CD4-positive, alpha-beta T cell (primary cell): ENCODE results near the gene RGS1. TPM values are rescaled to one million over a fixed set of nuclear protein-coding genes. Genes with fewer than 3 reads are reported as not detected.

ENCODE experiments used
- ATAC-seq: fragments of 200-7000 bp; cut with Tn5 transposase; one replicate; pipeline ENCODE4 v1.10.0; 2022; ENCODE audit warnings: mild to moderate bottlenecking; ENCODE audit not compliant: poor library complexity
- CTCF ChIA-PET: fragments of 350-600 bp; sonication (Branson Sonifier 250); formaldehyde crosslinking; loops from one replicate; lab custom pipeline; 2021; ENCODE audit warnings: antibody characterized with exemption, inconsistent platforms; lab: Charles Lee
- POLR2A ChIA-PET: fragments of 350-600 bp; sonication (Branson Sonifier 250); formaldehyde crosslinking; loops from one replicate; lab custom pipeline; 2021; ENCODE audit warnings: antibody characterized with exemption, inconsistent platforms; lab: Charles Lee
- DNase-seq, 14 experiments: peaks; one replicate each; pipeline ENCODE4 v3.0.0-alpha.2; 2013 to 2020; ENCODE audit warnings: mixed read lengths in 2 of 14
- H3K27ac ChIP-seq, 2 donors: one replicate each; pipeline versions ENCODE4 v1.5.1 to v1.7.0; 2013; ENCODE audit warnings: low read length in 2 of 2, low read depth in 1 of 2, mild to moderate bottlenecking in 1 of 2
- H3K27me3 ChIP-seq, 2 experiments: 1 replicate in 1 of 2; 2 replicates in 1 of 2; pipeline versions ENCODE4 v1.6.1 to v1.7.0; 2013; ENCODE audit warnings: low read length in 2 of 2, control low read depth in 1 of 2, mild to moderate bottlenecking in 1 of 2, moderate library complexity in 1 of 2; ENCODE audit not compliant: insufficient read depth in 2 of 2, control insufficient read depth in 1 of 2
- H3K36me3 ChIP-seq: one replicate; pipeline ENCODE4 v1.6.1; 2013; ENCODE audit warnings: low read length, control low read depth; ENCODE audit not compliant: insufficient read depth
- H3K4me1 ChIP-seq: one replicate; pipeline ENCODE4 v1.6.1; 2013; ENCODE audit warnings: low read length, control low read depth; ENCODE audit not compliant: insufficient read depth
- H3K4me3 ChIP-seq: one replicate; pipeline ENCODE4 v1.5.1; 2013; ENCODE audit warnings: mild to moderate bottlenecking, low read length, moderate library complexity
- H3K9me3 ChIP-seq, 2 experiments: 1 replicate in 1 of 2; 2 replicates in 1 of 2; pipeline versions ENCODE4 v1.6.1 to v1.7.0; 2013; ENCODE audit warnings: low read length in 2 of 2, mild to moderate bottlenecking in 2 of 2, control low read depth in 1 of 2, moderate library complexity in 1 of 2; ENCODE audit not compliant: control insufficient read depth in 1 of 2, insufficient read depth in 1 of 2
- H3K27ac Mint-ChIP-seq: one replicate; pipeline ENCODE4 v1.8.0; 2020; ENCODE audit warnings: mixed read lengths
- H3K27me3 Mint-ChIP-seq: one replicate; pipeline ENCODE4 v1.8.0; 2021; ENCODE audit warnings: mixed read lengths
- H3K36me3 Mint-ChIP-seq: one replicate; pipeline ENCODE4 v1.8.0; 2021; ENCODE audit warnings: low read depth, mixed read lengths
- H3K4me1 Mint-ChIP-seq: one replicate; pipeline ENCODE4 v1.8.0; 2021; ENCODE audit warnings: low read depth, mixed read lengths
- H3K4me3 Mint-ChIP-seq: one replicate; pipeline ENCODE4 v1.8.0; 2020; ENCODE audit warnings: mild to moderate bottlenecking, mixed read lengths
- H3K9me3 Mint-ChIP-seq: one replicate; pipeline ENCODE4 v1.8.0; 2020; ENCODE audit warnings: mixed read lengths
- CTCF ChIP-seq: fragments of 200-600 bp; IDR thresholded peaks from one replicate; pipeline ENCODE4 v1.8.0; 2022; ENCODE audit warnings: antibody characterized with exemption, mild to moderate bottlenecking
- intact Hi-C, 2 experiments: fragments of 100-400 bp; cut with DNase I in 1 of 2; cut with micrococcal nuclease in 1 of 2; formaldehyde crosslinking; loops; one replicate each; pipeline versions ENCODE4 v1.15.1 to v1.9.0; 2023 to 2025; cut with DNase I, micrococcal nuclease
- total RNA-seq, 174 experiments: library from RNA in 2 of 174; stranded (reverse) in 2 of 174; gene quantifications; one replicate each; pipeline ENCODE4 v1.2.3 and lab custom pipeline; 2021 to 2026

The RGS1 gene
- total RNA-seq, 2 experiments from 2014 or later = 428 to 429 TPM

- CTCF ChIA-PET = interaction anchor here (1.5 kb wide), 1 partner anchor 12 kb away, joined by 4 read pairs; no protein-coding TSS in a partner anchor
- TF ChIP-seq CTCF = no peak
- no peak for DNase-seq
Observed at GRCh38 chr1:192627901-192628300, 52.3 kb downstream of the RGS1 start.

GRCh38 chr1:192628396-192629057 lies 53.0 kb downstream of the RGS1 start:
- Mint-ChIP-seq H3K4me3 (no peak overlapping the region), H3K9me3 (no peaks in the 10 kb centered on the region), H3K36me3 (no peaks in the 10 kb centered on the region), H3K27me3 (no peaks in the 10 kb centered on the region), H3K27ac (no peak overlapping the region), H3K4me1 (no peaks in the 10 kb centered on the region)
- no peaks in the 10 kb centered on the region for H3K27me3 ChIP-seq
- H3K36me3 ChIP-seq = no peaks in the 10 kb centered on the region
- no peak overlapping the region for H3K27ac ChIP-seq
- no peak for ATAC-seq
- intact Hi-C loops = no loop called here
- DNase-seq = no peak
- no peak overlapping the region for H3K4me3 ChIP-seq
- ChIA-PET CTCF (interaction anchor here (1.5 kb wide), 1 partner anchor 13 kb away, joined by 4 read pairs; no protein-coding TSS in a partner anchor), POLR2A (no interaction called here)
- no peak for TF ChIP-seq CTCF
- H3K4me1 ChIP-seq = no peaks in the 10 kb centered on the region
- H3K9me3 ChIP-seq = no peaks in the 10 kb centered on the region

More at GRCh38 chr1:192627901-192628300, 52.3 kb downstream of the RGS1 start:
- ATAC-seq = no peak
- no peaks in the 10 kb centered on the region for H3K4me1 ChIP-seq
- no peaks in the 10 kb centered on the region for H3K27me3 Mint-ChIP-seq
- POLR2A ChIA-PET = no interaction called here
- H3K4me3 ChIP-seq = no peak overlapping the region
- intact Hi-C loops = no loop called here
- H3K27ac ChIP-seq = no peak overlapping the region
- H3K36me3 Mint-ChIP-seq = no peaks in the 10 kb centered on the region
- H3K27me3 ChIP-seq = no peaks in the 10 kb centered on the region
- no peaks in the 10 kb centered on the region for H3K36me3 ChIP-seq
- H3K4me3 Mint-ChIP-seq = no peak overlapping the region
- H3K4me1 Mint-ChIP-seq = no peaks in the 10 kb centered on the region
- no peaks in the 10 kb centered on the region for H3K9me3 Mint-ChIP-seq
- H3K9me3 ChIP-seq = no peaks in the 10 kb centered on the region
- no peak overlapping the region for H3K27ac Mint-ChIP-seq

GRCh38 chr1:192629612-192630011 lies 54.0 kb downstream of the RGS1 start:
- no peak for TF ChIP-seq CTCF
- CTCF ChIA-PET = no interaction called here
- no peak for ATAC-seq

More at GRCh38 chr1:192629612-192630011, 54.0 kb downstream of the RGS1 start:
- no peaks in the 10 kb centered on the region for H3K4me1 ChIP-seq
- no peak overlapping the region for H3K27ac Mint-ChIP-seq
- no peaks in the 10 kb centered on the region for H3K9me3 ChIP-seq
- no peaks in the 10 kb centered on the region for H3K27me3 Mint-ChIP-seq
- H3K36me3 Mint-ChIP-seq = no peaks in the 10 kb centered on the region
- H3K27me3 ChIP-seq = no peaks in the 10 kb centered on the region
- no peaks in the 10 kb centered on the region for H3K36me3 ChIP-seq
- H3K9me3 Mint-ChIP-seq = no peaks in the 10 kb centered on the region
- POLR2A ChIA-PET = no interaction called here
- H3K4me1 Mint-ChIP-seq = no peaks in the 10 kb centered on the region
- intact Hi-C loops = no loop called here
- no peak for DNase-seq
- no peak overlapping the region for H3K27ac ChIP-seq
- no peak overlapping the region for H3K4me3 Mint-ChIP-seq
- no peak overlapping the region for H3K4me3 ChIP-seq

Other genes starting within 250 kb of the RGS1 start
- under 1 TPM; 0.17 to 0.30 TPM for gene RGS13, start 60.4 kb downstream of the RGS1 start, total RNA-seq
- gene RGS2, start 233.3 kb downstream of the RGS1 start, total RNA-seq = 100 to 1,000 TPM; 142 to 155 TPM